Stomach (tissue), 9 donors: ENCODE measurements around the gene CIAO3. TPM values are rescaled to one million over a fixed set of nuclear protein-coding genes. Genes with fewer than 3 reads are reported as not detected.

Experiments used
- DNase-seq, 2 donors: peaks; one replicate each; pipeline versions ENCODE4 v3.0.0 to v3.0.0-alpha.2; 2013 to 2019
- H3K27ac ChIP-seq, 5 donors: fragments of 200-600 bp in 4 of 5; sonication (generic) in 4 of 5; one replicate each; pipeline ENCODE4 v1.5.1; 2013 to 2019; ENCODE audit warnings: mild to moderate bottlenecking in 1 of 5, moderate library complexity in 1 of 5
- H3K27me3 ChIP-seq, 3 donors: fragments of 200-600 bp; sonication (generic); one replicate each; pipeline ENCODE4 v1.5.1; 2017 to 2019; ENCODE audit warnings: mixed run types in 1 of 3
- H3K36me3 ChIP-seq, 4 donors: fragments of 200-600 bp; sonication (generic); 1 replicate in 3 of 4; 2 replicates in 1 of 4; pipeline ENCODE4 v1.5.1; 2016 to 2019
- H3K4me1 ChIP-seq, 4 donors: fragments of 200-600 bp; sonication (generic); one replicate each; pipeline ENCODE4 v1.5.1; 2016 to 2019
- H3K4me3 ChIP-seq, 4 donors: fragments of 200-600 bp; sonication (generic) in 3 of 4; one replicate each; pipeline ENCODE4 v1.5.1; 2016 to 2019; ENCODE audit warnings: mild to moderate bottlenecking in 1 of 4
- H3K9me3 ChIP-seq, 4 donors: fragments of 200-600 bp; sonication (generic); one replicate each; pipeline ENCODE4 v1.5.1; 2016 to 2019
- CTCF ChIP-seq, 7 experiments: fragments of 450-650 bp in 4 of 7; fragments of 200-600 bp in 3 of 7; sonication (generic) in 3 of 7; IDR thresholded peaks; one replicate each; pipeline ENCODE4 v1.5.1; 2016 to 2019; ENCODE audit warnings: antibody characterized with exemption in 7 of 7, control low read depth in 2 of 7, mild to moderate bottlenecking in 1 of 7
- EP300 ChIP-seq: sonication (generic); formaldehyde crosslinking; IDR thresholded peaks from one replicate; pipeline ENCODE4 v1.6.1; 2017; ENCODE audit warnings: antibody characterized with exemption
- POLR2A ChIP-seq, 4 donors: fragments of 450-650 bp; IDR thresholded peaks; one replicate each; pipeline ENCODE4 v1.6.1; 2016; ENCODE audit warnings: antibody characterized with exemption in 4 of 4, control low read depth in 2 of 4, mild to moderate bottlenecking in 1 of 4, moderate library complexity in 1 of 4
- POLR2AphosphoS5 ChIP-seq, 3 donors: sonication (generic); formaldehyde crosslinking; IDR thresholded peaks; one replicate each; pipeline ENCODE4 v1.6.1; 2016; ENCODE audit warnings: antibody characterized with exemption in 3 of 3
- WGBS, 5 donors: extraction: QIAGEN DNeasy Blood & Tissue Kit in 3 of 5; methylation state at CpG; one replicate each; pipeline versions ENCODE4 v1.1.5 to v1.1.7; 2013 to 2018; 5-methylcytosine and 5-hydroxymethylcytosine counted together
- intact Hi-C: fragments of 100-400 bp; cut with DNase I; formaldehyde crosslinking; loops from one replicate; pipeline ENCODE4 v1.15.1; 2023; ENCODE audit warnings: low total_unique reads
- polyA plus RNA-seq, 3 donors: library from polyadenylated mRNA; stranded (reverse); fragments of 200-250 nt; gene quantifications; one replicate each; pipeline ENCODE4 v1.2.3, GENCODE V29; 2013
- total RNA-seq, 5 donors: library from RNA; depleted of rRNA; stranded (reverse); fragments of >200 nt; gene quantifications; one replicate each; pipeline versions ENCODE4 v1.1.0 to v1.2.3, GENCODE V29; 2014 to 2016
- donor health status: healthy with polysubstance abuse.
- donor health status: Bipolar disorder and iron deficiency.
- donor health status: healthy.

The CIAO3 gene
- total and polyA plus RNA-seq, 8 donors, result 22.8 to 145 (median 49.6) TPM

- H3K27ac ChIP-seq, result peak within 1 kb of the TSS; percentile 68 to 88 (median 79)
- H3K9me3 ChIP-seq, result no peaks in the 10 kb centered on the region
- TF ChIP-seq EP300 (no peak), POLR2A (IDR thresholded peaks at IDR 0.05) (no peak), POLR2AphosphoS5 (IDR thresholded peaks at IDR 0.05) (peak in 1 of 3 donors; percentile 2), CTCF (IDR thresholded peaks at IDR 0.05) (no peak)
- peaks cover 26 to 47% (median 37%) of the 10 kb centered on the region in 4 donors for H3K4me1 ChIP-seq
- intact Hi-C loops, result no loop called here
- H3K27me3 ChIP-seq, result no peaks in the 10 kb centered on the region
- H3K36me3 ChIP-seq, result peaks cover 6 to 43% (median 30%) of the 10 kb centered on the region in 4 donors
- 0% methylated on average over 55 to 95 of the region's 97 CpGs; no CpG with 5 or more reads in 1 of the 5 donors for WGBS, 5 donors
- peak within 1 kb of the TSS; percentile 92 to 99 (median 96) for H3K4me3 ChIP-seq
- DNase-seq, result peak; percentile 95 to 98
Measured at GRCh38 chr16:788399-789126, 47.8 kb upstream of the CIAO3 start, which contains the start of gene CHTF18. TSS of gene CHTF18 (plus strand) at chr16:788620. CDS start at chr16:788685, 65 bp downstream.

- Histone ChIP-seq H3K4me3 (peak within 1 kb of the TSS; percentile 92 to 99 (median 96)), H3K36me3 (peaks cover 6 to 37% (median 28%) of the 10 kb centered on the region in 4 donors), H3K27ac (peak within 1 kb of the TSS; percentile 68 to 88 (median 79)), H3K4me1 (peaks cover 26 to 53% (median 43%) of the 10 kb centered on the region in 4 donors), H3K27me3 (peaks cover 0 to 4% (median 2%) of the 10 kb centered on the region in 3 donors), H3K9me3 (no peaks in the 10 kb centered on the region)
- 0 to 5% (median 1%) methylated on average over 4 to 45 of the region's 45 CpGs; no CpG with 5 or more reads in 1 of the 5 donors for WGBS, 5 donors
- no peak for DNase-seq
- TF ChIP-seq CTCF (IDR thresholded peaks at IDR 0.05) (no peak), POLR2AphosphoS5 (IDR thresholded peaks at IDR 0.05) (peak in 1 of 3 donors; percentile 23), POLR2A (IDR thresholded peaks at IDR 0.05) (no peak), EP300 (no peak)
- intact Hi-C loops, result no loop called here
Measured at GRCh38 chr16:787978-788398, 47.2 kb upstream of the CIAO3 start, which contains the start of gene RPUSD1. TSS of gene RPUSD1 (minus strand) at chr16:788381. CDS start at chr16:787737, 644 bp downstream.

GRCh38 chr16:787321-787966 is 46.6 kb upstream of the CIAO3 start:
- TF ChIP-seq POLR2AphosphoS5 (IDR thresholded peaks at IDR 0.05) (no peak), EP300 (no peak), POLR2A (IDR thresholded peaks at IDR 0.05) (no peak), CTCF (IDR thresholded peaks at IDR 0.05) (no peak)
- Histone ChIP-seq H3K36me3 (peaks cover 6 to 34% (median 26%) of the 10 kb centered on the region in 4 donors), H3K4me1 (peaks cover 26 to 58% (median 48%) of the 10 kb centered on the region in 4 donors), H3K4me3 (peak overlapping the region; percentile 92 to 99 (median 96)), H3K9me3 (no peaks in the 10 kb centered on the region), H3K27me3 (peaks cover 0 to 10% (median 7%) of the 10 kb centered on the region in 3 donors), H3K27ac (peak overlapping the region; percentile 68 to 88 (median 79))
- intact Hi-C loops, result no loop called here
- WGBS, 5 donors, result 27 to 73% (median 28%) methylated on average over 8 to 47 of the region's 47 CpGs
- DNase-seq, result peak in 1 of 2 donors; percentile 39
